DND-41 (cell line): ENCODE results near the gene CCNY.

Experiments
- EZH2 ChIP-seq: IDR thresholded peaks from 3 replicates; pipeline ENCODE4 v1.6.1; 2012; ENCODE audit warnings: borderline replicate concordance, low read depth, mild to moderate bottlenecking, moderate library complexity, low read length, inconsistent platforms; ENCODE audit not compliant: severe bottlenecking
- TF ChIP-seq, protein P1 (sequence below): IDR thresholded peaks from 2 replicates; pipeline ENCODE4 v1.5.1; 2012; ENCODE audit warnings: borderline replicate concordance, low read length, moderate library complexity, mild to moderate bottlenecking; ENCODE audit not compliant: poor library complexity, severe bottlenecking; ENCODE audit errors: extremely low read depth

DNA sequence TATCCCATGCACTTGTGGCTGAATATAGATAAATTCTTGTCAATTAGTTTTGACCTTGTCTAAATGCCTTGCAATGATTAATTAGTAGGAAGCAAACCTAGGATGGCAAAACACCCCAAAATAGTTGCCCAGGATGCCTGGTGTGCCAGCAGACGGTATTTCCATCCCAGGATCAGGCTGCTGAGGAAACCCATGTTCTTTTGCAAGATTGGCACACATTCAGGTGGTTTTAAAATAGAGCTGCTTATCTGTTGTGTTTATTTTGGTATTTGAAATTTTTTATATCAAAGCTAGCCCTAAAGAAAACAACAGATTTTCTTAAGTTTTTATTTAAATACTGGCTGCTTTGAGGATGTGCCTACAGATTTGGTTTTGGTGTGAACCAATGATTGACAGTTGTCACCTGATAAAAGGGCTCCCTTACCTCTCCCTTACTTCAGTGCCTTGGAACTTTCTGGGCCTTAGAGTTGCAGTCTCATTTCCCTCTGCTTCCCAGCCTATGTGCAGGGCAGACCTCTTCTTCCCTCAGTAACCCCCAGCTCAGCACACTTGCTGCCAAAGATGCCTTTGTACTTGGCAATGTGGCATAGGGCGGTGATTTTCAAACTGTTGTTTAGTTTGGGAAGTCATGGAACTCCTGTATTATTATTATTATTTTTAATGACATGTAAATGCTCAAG, 54.0 kb downstream of the CCNY start:
- TF ChIP-seq, protein P1, sequence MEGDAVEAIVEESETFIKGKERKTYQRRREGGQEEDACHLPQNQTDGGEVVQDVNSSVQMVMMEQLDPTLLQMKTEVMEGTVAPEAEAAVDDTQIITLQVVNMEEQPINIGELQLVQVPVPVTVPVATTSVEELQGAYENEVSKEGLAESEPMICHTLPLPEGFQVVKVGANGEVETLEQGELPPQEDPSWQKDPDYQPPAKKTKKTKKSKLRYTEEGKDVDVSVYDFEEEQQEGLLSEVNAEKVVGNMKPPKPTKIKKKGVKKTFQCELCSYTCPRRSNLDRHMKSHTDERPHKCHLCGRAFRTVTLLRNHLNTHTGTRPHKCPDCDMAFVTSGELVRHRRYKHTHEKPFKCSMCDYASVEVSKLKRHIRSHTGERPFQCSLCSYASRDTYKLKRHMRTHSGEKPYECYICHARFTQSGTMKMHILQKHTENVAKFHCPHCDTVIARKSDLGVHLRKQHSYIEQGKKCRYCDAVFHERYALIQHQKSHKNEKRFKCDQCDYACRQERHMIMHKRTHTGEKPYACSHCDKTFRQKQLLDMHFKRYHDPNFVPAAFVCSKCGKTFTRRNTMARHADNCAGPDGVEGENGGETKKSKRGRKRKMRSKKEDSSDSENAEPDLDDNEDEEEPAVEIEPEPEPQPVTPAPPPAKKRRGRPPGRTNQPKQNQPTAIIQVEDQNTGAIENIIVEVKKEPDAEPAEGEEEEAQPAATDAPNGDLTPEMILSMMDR, result no peak
- TF ChIP-seq EZH2, result no peak
